Fibroblast of the aortic adventitia (primary cell): ENCODE data around the gene KAT2B. TPM values are rescaled to one million over a fixed set of nuclear protein-coding genes. Genes with fewer than 3 reads are reported as not detected.

Experiments
- DNase-seq: peaks from one replicate; pipeline ENCODE4 v3.0.0-alpha.2; 2010; ENCODE audit warnings: low read depth
- H3K4me3 ChIP-seq: 2 replicates; pipeline ENCODE4 v1.5.1; 2011; ENCODE audit warnings: low read depth, mild to moderate bottlenecking, control low read depth, low read length, moderate library complexity
- CTCF ChIP-seq: IDR thresholded peaks from 2 replicates; pipeline ENCODE4 v1.5.1; 2011; ENCODE audit warnings: mild to moderate bottlenecking, low read length, control low read depth, inconsistent platforms; ENCODE audit not compliant: insufficient read depth
- total RNA-seq: library from RNA; depleted of rRNA; stranded (reverse); fragments of >200 nt; gene quantifications from 2 replicates; pipeline ENCODE4 v1.2.3, GENCODE V29; 2012; ENCODE audit warnings: low replicate concordance

Gene KAT2B
- total RNA-seq, 1 donor = 14.3 TPM

- H3K4me3 ChIP-seq = no peak overlapping the region
- DNase-seq = no peak
- no peak for TF ChIP-seq CTCF
Observed at GRCh38 chr3:20160230-20160629, 120.0 kb downstream of the KAT2B start.

GRCh38 chr3:20161714-20162113 is 121.5 kb downstream of the KAT2B start:
- TF ChIP-seq CTCF = no peak

GRCh38 chr3:20173844-20174410 is 133.7 kb downstream of the KAT2B start:
- no peak overlapping the region for H3K4me3 ChIP-seq
- TF ChIP-seq CTCF = no peak
- no peak for DNase-seq

More at GRCh38 chr3:20161714-20162113, 121.5 kb downstream of the KAT2B start:
- DNase-seq = no peak
- H3K4me3 ChIP-seq = no peak overlapping the region

- no peak for TF ChIP-seq CTCF
- no peak for DNase-seq
- no peak overlapping the region for H3K4me3 ChIP-seq
Observed at GRCh38 chr3:20181276-20181675, 141.0 kb downstream of the KAT2B start.

GRCh38 chr3:20182206-20182605 is 142.0 kb downstream of the KAT2B start:
- no peak for TF ChIP-seq CTCF
- DNase-seq = no peak
- H3K4me3 ChIP-seq = no peak overlapping the region

GRCh38 chr3:20185331-20185678 is 145.1 kb downstream of the KAT2B start:
- peak overlapping the region; percentile 95 for H3K4me3 ChIP-seq
- no peak for TF ChIP-seq CTCF
- DNase-seq = peak; percentile 7
